NCI-H526 (cell line): ENCODE results near the gene HYLS1.
"Not testable (repeated sequence)": the region's sequence is repeated elsewhere in the genome, so short reads cannot be mapped to it uniquely, and the experiment has no call there.

Experiments used
- DNase-seq, 2 experiments: peaks; one replicate each; lab custom pipeline; 2025; lab: John Stamatoyannopoulos, UW

HYLS1 gene

GRCh38 chr11:125887373-125888324 is at the start of gene HYLS1:
Gene HYLS1 (plus strand): TSS chr11:125887668. CDS start chr11:125899369, 11,701 bp downstream.
- DNase-seq: peak; percentile 91 to 99

- no peak for DNase-seq
Observed at GRCh38 chr11:125842321-125842948, 45.0 kb upstream of the HYLS1 start.

DNA sequence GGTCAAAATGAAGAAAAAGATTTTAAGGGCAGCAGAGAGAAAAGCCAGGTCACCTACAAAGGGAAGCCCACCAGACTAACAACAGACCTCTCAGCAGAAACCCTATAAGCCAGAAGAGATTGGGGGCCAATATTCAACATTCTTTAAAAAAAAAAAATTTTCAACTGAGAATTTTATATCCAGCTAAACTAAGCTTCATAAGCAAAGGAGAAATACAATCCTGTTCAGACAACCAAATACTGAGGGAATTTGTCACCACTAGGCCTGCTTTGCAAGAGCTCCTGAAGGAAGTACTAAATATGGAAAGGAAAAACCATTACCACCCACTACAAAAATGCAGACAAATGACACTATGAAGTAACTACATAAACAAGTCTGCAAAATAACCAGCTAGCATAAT is 41.3 kb upstream of the HYLS1 start:
- no peak for DNase-seq

GRCh38 chr11:125857670-125858069 is 29.8 kb upstream of the HYLS1 start:
- not testable (repeated sequence) for DNase-seq

DNA sequence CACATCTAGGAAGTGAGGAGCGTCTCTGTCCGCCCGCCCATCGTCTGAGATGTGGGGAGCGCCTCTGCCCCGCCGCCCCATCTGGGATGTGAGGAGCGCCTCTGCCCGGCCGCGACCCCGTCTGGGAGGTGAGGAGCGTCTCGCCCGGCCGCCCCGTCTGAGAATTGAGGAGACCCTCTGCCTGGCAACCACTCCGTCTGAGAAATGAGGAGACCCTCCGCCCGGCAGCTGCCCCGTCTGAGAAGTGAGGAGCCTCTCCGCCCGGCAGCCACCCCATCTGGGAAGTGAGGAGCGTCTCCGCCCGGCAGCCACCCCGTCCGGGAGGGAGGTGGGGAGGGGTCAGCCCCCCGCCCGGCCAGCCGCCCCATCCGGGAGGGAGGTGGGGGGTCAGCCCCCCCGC is 24.7 kb upstream of the HYLS1 start:
- DNase-seq: not testable (repeated sequence)

DNA sequence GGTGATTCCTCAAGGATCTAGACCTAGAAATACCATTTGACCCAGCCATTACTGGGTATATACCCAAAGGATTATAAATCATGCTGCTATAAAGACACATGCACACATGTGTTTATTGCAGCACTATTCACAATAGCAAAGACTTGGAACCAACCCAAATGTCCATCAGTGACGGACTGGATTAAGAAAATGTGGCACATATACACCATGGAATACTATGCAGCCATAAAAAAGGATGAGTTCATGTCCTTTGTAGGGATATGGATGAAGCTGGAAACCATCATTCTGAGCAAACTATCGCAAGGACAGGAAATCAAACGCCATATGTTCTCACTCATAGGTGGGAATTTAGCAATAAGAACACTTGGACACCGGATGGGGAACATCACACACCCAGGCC is 22.1 kb upstream of the HYLS1 start:
- DNase-seq: not testable (repeated sequence)

- DNase-seq: no peak
Observed at GRCh38 chr11:125869521-125869920, 17.9 kb upstream of the HYLS1 start.

DNA sequence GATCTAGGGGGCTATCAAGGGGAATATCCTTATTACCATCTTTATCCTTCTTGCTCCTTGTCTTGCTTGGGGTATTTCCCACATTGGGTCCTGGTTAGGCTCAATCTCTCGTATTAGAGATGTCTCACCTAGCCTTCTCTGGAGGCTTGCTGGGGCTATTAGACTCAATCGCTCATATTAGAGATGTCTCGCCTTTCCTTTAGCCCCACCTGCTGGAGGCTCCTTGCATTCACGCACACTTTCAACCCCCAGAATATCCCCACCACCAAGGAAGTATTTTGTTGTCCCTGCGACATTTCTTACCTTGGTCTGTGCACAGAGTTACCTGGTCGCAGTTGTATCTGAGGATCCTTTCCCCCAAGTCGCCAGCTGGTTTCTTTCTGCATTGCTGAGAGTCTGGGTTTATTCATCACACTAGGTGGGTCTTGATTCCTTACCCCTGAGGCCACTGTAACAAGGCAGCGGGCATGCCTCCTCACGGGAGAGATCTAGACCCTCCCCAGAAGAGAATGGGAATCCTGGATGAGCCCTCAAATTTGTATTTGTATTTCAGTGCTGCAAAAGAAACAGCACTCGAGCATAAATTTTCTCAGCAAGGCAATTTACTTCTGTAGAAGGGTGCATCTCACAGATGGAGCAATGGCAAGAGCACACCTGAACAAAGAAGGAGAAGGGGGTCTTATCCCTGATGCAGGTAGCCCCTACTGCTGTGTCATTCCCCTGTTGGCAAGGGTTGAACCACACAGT is 15.9 kb upstream of the HYLS1 start:
- peak; percentile 76 to 97 for DNase-seq

GRCh38 chr11:125872138-125872491 is 15.4 kb upstream of the HYLS1 start:
- no peak for DNase-seq

DNA sequence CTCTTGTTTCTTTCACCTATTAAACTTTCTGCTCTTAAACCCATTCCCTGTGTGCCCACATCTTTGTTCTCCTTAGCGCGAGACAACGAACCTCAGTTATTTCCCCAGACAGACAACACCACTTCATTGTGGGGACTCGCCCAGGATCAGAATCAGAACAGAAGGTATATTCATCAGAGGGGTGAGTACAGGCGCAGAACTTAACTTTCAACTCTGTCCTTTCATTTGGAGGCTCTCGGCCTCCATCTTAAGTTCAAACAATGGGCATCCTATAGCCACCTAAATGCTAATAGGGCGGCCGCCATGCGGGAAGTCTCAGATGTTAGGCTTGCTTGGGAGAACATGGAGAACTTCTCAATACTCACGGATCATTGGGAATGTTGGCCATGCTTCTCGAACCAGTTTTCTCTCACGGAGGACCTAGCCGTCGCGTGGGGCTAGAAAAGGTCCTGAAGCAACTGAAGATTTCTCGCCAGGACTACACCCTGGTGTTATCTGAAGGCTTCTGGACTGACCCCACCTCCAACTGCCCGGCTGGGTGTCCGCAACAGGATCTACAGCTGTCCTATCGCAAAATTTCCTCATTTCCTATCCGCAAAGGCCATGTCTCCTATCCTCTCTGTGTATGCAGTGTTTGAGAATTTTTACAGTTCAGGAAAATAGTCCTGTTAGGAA is 13.4 kb upstream of the HYLS1 start:
- DNase-seq: peak; percentile 81 to 85

- peak; percentile 94 to 97 for DNase-seq
Observed at GRCh38 chr11:125874556-125875124, 12.8 kb upstream of the HYLS1 start.

DNA sequence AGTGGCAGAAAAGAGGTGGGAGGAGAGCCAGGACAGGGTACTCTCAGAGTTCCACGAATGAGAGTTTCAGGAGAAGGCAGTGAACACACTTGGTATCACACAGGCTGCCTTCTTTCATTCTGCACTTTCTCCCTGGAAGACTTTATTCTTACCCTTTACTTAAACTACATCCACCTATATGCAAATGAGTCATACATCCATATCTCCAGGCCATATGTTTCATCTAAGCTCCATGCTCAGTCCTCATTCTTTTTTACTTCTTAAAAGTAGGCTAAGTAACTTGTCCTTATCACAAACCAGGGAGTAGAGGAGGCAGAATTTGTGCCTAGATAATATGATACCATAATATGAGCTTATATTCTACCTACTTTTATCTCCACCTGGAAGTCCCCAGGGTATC is 6.2 kb upstream of the HYLS1 start:
- no peak for DNase-seq

DNA sequence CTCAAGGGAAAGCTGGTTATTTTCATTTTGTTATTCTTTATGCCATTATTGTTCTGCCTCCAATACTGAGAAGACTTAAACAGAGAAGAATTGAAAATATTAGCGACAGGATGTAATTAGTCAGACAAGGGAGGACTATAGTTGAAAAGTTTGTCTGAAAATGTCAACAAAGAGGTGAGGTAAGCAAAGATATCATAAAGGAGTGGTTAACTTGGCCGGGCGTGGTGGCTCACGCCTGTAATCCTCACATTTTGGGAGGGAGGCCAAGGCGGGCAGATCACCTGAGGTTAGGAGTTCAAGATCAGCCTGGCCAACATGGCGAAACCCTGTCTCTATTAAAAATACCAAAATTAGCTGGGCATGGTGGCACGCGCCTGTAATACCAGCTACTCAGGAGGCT is 4.1 kb upstream of the HYLS1 start:
- no peak for DNase-seq

DNA sequence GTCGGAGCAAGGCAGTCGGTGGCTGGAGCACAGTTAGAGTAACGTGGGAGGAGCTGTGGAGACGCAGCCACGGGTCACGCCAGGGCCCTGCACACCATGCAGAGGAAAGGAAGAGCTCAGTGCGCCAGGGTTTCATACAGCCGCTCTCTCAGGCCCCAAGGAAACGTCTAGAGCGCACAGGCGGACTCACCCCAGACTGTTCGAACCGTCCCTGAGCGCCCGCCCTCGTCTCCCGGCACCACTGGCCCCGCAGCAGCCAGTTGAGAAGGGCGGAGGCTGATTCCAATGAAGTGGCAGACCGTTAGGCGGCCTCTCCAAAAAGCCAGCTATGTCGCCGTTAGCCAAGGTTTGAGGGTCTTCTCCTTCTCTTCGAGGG is 483 bp upstream of the HYLS1 start:
- peak in 1 of 2 experiments; percentile 21 for DNase-seq

- no peak for DNase-seq
Observed at GRCh38 chr11:125890447-125891100, 3.1 kb downstream of the HYLS1 start.

DNA sequence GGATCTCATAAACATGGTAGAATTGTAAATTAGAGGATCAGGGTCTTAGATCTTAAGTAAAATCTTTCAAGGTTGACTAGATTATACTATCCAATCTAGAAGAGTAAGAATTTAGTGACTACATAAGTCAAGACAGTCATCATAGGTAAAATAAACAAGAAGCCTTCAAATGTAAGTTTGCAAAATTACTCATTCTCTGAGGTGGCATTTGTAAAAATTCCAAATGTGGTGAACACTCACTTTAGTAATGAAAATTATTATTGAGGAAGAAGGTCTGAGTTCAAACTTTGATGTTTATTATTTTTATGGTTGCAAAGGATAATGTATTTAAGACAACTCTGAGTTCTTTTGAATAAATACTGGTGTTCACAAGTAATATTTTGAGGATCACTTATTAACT is 4.6 kb downstream of the HYLS1 start:
- DNase-seq: no peak

GRCh38 chr11:125892994-125893393 is 5.5 kb downstream of the HYLS1 start:
- no peak for DNase-seq

GRCh38 chr11:125901872-125902271 is 14.4 kb downstream of the HYLS1 start:
- no peak for DNase-seq

GRCh38 chr11:125902277-125902926 is 14.9 kb downstream of the HYLS1 start:
- DNase-seq: no peak

GRCh38 chr11:125902927-125903710 is 15.7 kb downstream of the HYLS1 start, which contains the start of gene PUS3:
Gene PUS3 (minus strand): TSS chr11:125903206. CDS start chr11:125896284, 6,922 bp downstream.
- peak; percentile 98 to 100 for DNase-seq
